ENCODE results near the gene PTGER4.

- TF ChIP-seq POLR2A (IDR thresholded peaks at IDR 0.05) (no peak), EP300 (IDR thresholded peaks at IDR 0.05) (no peak)
Measured at GRCh38 chr5:40649463-40650030, 30.2 kb upstream of the PTGER4 start.
